Stimulated activated naive B cell treated with anti-CD40 and anti-IgM and Interleukin-4, amounts not matched to agents 10 μg/mL and 1 μg/mL and 100 μg/mL, for 72 hours (primary cell): ENCODE data around the gene BCL11A.

Experiments
- ATAC-seq, 2 donors: fragments of 150-1000 bp; cut with Tn5 transposase; replicated peaks; 2 replicates each; pipeline ENCODE4 v1.10.0; 2021; ENCODE audit warnings: moderate library complexity in 1 of 2
- DNase-seq: peaks from one replicate; pipeline ENCODE4 v3.0.0; 2021
- H3K27ac Mint-ChIP-seq: one replicate; pipeline ENCODE4 v1.8.0; 2022; ENCODE audit warnings: mild to moderate bottlenecking, mixed read lengths
- H3K27me3 Mint-ChIP-seq, 2 donors: one replicate each; pipeline ENCODE4 v1.8.0; 2022; ENCODE audit warnings: mixed read lengths in 2 of 2
- H3K36me3 Mint-ChIP-seq, 2 donors: one replicate each; pipeline ENCODE4 v1.8.0; 2022; ENCODE audit warnings: mixed read lengths in 2 of 2, mild to moderate bottlenecking in 1 of 2
- H3K4me1 Mint-ChIP-seq, 2 donors: one replicate each; pipeline ENCODE4 v1.8.0; 2022; ENCODE audit warnings: mixed read lengths in 2 of 2, mild to moderate bottlenecking in 1 of 2
- H3K4me3 Mint-ChIP-seq, 2 donors: one replicate each; pipeline ENCODE4 v1.8.0; 2022; ENCODE audit warnings: mild to moderate bottlenecking in 2 of 2, mixed read lengths in 2 of 2, moderate library complexity in 1 of 2
- H3K9me3 Mint-ChIP-seq, 2 donors: one replicate each; pipeline ENCODE4 v1.8.0; 2022; ENCODE audit warnings: mixed read lengths in 2 of 2, mild to moderate bottlenecking in 1 of 2

The BCL11A gene

DNA sequence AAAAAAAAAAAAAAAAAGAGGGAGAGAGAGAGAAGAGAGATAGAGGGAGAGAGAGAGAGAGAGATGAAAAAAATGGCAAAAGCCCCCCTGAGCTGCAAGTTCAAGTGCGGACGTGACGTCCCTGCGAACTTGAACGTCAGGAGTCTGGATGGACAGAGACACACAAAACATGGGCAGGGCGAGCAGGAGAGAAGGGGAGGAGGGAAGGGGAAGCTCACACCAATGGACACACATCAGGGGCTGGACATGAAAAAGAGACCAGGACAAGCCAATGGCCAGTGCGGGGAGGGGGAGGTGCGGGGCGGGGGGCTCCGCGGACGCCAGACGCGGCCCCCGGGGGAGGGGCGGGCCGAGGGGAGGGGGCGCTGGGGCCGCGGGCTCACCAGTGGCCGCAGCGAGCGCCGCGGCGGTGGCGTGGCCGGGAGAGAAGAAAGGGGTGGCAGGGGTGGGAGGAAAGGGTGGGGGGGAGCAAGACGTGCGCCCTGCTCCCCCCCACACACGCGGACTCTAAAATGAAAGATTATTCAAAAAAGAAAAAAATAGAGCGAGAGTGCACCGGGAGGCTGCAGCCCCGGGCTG lies at the start of gene BCL11A:
Gene BCL11A, minus strand, starts transcription at position 160 of the 579 bp plus-strand sequence. CDS start 384 bp downstream, outside the sequence.
- ATAC-seq (peak; percentile 19 to 22), DNase-seq (peak; percentile 67)
- H3K27ac Mint-ChIP-seq = peak within 1 kb of the TSS; percentile 97
- peaks cover 21 to 30% of the 10 kb centered on the region in 2 donors for H3K36me3 Mint-ChIP-seq
- H3K4me3 Mint-ChIP-seq = peak within 1 kb of the TSS; percentile 90 to 94
- peaks cover 9 to 19% of the 10 kb centered on the region in 2 donors for H3K4me1 Mint-ChIP-seq
- H3K27me3 Mint-ChIP-seq = no peaks in the 10 kb centered on the region
- no peaks in the 10 kb centered on the region for H3K9me3 Mint-ChIP-seq

DNA sequence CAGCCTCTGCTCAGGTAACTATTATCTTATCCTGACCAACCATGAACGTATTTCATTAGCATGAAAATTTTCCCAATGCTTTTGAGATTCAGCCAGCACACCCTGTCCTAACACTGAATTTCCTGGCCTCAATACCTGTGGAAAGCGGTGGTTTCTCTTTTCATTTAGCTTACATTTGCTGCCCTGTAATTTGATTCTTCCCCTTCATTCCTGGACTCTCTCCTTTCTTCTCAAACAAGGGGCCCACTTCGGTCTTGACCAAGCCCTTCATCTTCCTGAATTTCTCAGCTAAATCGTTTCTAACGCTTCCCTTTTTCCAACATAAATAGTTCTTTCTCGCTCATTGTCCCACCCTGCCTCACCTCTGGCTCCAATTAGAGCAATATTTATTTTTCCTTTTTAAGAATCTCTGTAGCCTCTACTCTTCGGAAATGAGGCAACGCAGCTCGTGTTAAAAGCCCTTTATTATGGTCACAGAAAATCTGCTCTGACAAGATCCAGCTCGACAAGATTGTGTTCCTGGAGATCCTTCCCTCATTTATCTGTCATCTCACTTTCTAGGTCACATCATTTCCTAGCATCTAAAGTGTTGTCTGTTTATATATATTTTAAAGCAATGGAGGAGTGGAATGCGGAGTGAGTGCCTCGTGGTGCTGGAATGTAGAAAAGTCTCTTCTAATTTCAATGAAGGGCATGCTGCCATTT lies 49.5 kb upstream of the BCL11A start:
- Mint-ChIP-seq H3K27me3 (no peaks in the 10 kb centered on the region), H3K36me3 (no peaks in the 10 kb centered on the region), H3K4me1 (no peaks in the 10 kb centered on the region), H3K27ac (no peak overlapping the region), H3K4me3 (no peak overlapping the region), H3K9me3 (peaks cover 5% of the 10 kb centered on the region in 2 donors)
- DNase-seq = no peak
- no peak for ATAC-seq

DNA sequence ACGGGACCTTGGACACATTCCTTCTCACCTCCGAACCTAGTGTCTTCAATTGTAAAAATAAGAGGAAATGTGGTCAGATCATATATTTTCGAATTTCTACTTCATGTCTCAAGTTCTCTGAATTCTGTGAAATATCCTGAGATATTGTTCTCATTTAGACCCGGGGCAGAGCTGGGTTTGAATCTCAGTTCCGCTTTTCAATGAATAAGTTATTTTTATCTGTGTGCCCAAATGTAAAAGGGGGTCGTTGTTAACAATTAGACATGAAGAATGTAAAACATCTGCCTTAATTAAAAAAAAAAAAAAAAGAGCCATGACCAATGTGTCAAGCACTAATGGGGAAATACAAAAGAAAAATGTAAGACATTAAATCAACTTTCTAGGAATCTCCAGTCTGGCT lies 48.9 kb upstream of the BCL11A start:
- no peaks in the 10 kb centered on the region for H3K27me3 Mint-ChIP-seq
- peaks cover 5% of the 10 kb centered on the region in 2 donors for H3K9me3 Mint-ChIP-seq
- no peaks in the 10 kb centered on the region for H3K36me3 Mint-ChIP-seq
- DNase-seq = no peak
- no peak for ATAC-seq
- no peaks in the 10 kb centered on the region for H3K4me1 Mint-ChIP-seq
- H3K27ac Mint-ChIP-seq = no peak overlapping the region
- H3K4me3 Mint-ChIP-seq = no peak overlapping the region

DNA sequence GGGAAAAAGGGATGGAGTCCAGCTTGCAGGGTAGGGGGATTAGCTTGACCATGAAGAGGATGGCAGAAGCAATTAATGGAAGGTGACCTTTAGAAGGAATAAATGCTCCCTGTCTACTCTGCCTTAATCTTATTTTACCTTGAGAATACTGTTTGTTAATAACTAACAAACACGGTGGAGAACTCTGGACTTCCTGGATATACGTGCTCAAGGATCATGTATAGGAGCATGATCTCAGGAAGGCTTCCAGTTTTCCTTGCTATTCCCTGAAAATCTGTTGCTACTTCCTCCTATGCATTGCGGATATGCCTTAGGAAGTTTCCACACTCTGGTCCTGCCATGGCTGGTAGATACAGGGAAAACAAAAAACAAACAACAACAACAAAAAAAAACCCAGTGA lies 44.8 kb upstream of the BCL11A start:
- Mint-ChIP-seq H3K27me3 (no peaks in the 10 kb centered on the region), H3K9me3 (peaks cover 4 to 5% of the 10 kb centered on the region in 2 donors), H3K4me1 (no peaks in the 10 kb centered on the region), H3K4me3 (no peak overlapping the region), H3K36me3 (no peaks in the 10 kb centered on the region), H3K27ac (no peak overlapping the region)
- no peak for DNase-seq
- ATAC-seq = no peak

DNA sequence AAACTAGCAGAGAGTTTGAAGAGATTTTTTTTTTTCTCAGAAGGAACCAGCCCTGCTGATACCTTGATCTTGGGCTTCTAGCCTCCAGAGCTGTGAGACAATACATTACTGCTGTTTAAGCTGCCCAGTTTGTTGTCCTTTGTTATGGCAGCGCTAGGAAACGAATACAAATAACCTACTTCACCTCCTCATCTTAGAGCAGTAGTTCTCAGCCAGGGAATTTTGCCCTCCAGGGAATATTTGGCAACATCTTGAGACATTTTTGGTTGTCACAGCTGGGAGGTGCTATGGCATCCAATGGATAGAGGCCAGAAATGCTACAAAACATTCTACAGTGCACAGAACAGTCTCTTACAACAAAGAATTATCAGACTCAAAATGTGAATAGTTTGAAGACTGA lies 43.9 kb upstream of the BCL11A start:
- H3K36me3 Mint-ChIP-seq = no peaks in the 10 kb centered on the region
- no peak for ATAC-seq

DNA sequence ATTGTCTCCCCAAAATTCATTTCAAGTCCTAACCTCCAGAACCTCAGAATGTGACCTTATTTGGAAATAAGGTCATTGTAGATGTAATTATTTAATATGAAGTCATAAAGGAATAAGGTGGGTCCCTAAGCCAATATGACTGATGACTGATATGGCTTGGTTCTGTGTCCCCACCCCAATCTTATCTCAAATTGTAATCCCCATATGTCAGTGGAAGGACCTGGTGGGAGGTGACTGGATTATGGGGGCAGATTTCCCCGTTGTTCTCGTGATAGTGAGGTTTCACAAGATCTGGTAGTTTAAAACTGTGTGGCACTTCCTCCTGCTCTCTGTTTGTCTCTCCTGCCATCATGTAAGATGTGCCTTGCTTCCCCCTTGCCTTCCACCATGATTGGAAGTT lies 43.0 kb upstream of the BCL11A start:
- Mint-ChIP-seq H3K27ac (no peak overlapping the region), H3K4me3 (no peak overlapping the region), H3K27me3 (no peaks in the 10 kb centered on the region), H3K9me3 (peaks cover 10 to 16% of the 10 kb centered on the region in 2 donors), H3K36me3 (peaks cover 0 to 2% of the 10 kb centered on the region in 2 donors), H3K4me1 (no peaks in the 10 kb centered on the region)
- ATAC-seq (no peak), DNase-seq (no peak)

More for the DNA sequence above, 43.9 kb upstream of the BCL11A start:
- no peaks in the 10 kb centered on the region for H3K4me1 Mint-ChIP-seq
- H3K9me3 Mint-ChIP-seq = peaks cover 10 to 11% of the 10 kb centered on the region in 2 donors
- H3K27ac Mint-ChIP-seq = no peak overlapping the region
- H3K4me3 Mint-ChIP-seq = no peak overlapping the region
- no peak for DNase-seq
- H3K27me3 Mint-ChIP-seq = no peaks in the 10 kb centered on the region

DNA sequence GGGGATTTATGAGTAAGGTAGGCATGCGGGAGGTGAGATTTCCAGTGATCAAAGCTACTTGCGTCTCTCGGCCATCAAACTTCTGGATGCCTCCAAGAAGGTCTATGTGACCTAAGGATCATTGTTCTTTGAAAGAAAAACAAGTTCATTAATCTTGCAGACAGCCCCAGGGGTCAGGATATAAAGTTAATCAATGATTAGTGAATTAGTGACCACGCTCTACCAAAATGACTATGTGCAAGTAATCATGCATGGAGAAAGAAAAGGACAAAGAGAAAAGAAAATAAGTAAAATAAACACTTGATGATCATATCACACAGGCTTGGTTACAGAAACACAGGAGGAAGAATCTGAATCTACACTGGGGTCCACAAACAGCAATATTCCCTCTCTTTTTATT lies 42.5 kb upstream of the BCL11A start:
- peaks cover 0 to 2% of the 10 kb centered on the region in 2 donors for H3K36me3 Mint-ChIP-seq
- ATAC-seq (no peak), DNase-seq (no peak)
- no peaks in the 10 kb centered on the region for H3K27me3 Mint-ChIP-seq
- no peak overlapping the region for H3K4me3 Mint-ChIP-seq
- no peak overlapping the region for H3K27ac Mint-ChIP-seq
- peaks cover 10 to 16% of the 10 kb centered on the region in 2 donors for H3K9me3 Mint-ChIP-seq
- H3K4me1 Mint-ChIP-seq = no peaks in the 10 kb centered on the region

DNA sequence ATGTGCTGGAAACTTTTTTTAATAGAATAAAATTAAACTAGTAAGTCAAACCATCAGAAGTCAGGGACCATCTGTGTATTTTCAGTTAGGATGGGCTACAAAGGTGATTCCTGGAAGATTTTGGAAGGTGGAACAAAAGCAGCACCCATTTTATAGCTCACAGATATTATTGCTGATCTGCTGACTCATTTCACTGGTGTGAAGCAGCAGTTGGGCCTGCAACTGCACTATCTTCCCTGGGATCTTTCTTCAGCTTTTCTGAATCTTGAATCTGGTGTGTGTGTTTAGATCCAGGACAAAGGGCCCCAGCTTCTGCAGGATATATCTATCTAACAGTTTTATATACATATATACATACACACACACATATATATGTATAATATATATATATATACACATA lies 35.6 kb upstream of the BCL11A start:
- ATAC-seq (no peak), DNase-seq (no peak)
- Mint-ChIP-seq H3K27me3 (peaks cover 0 to 5% of the 10 kb centered on the region in 2 donors), H3K9me3 (peaks cover 6 to 11% of the 10 kb centered on the region in 2 donors), H3K36me3 (peaks cover 0 to 2% of the 10 kb centered on the region in 2 donors), H3K4me1 (no peaks in the 10 kb centered on the region), H3K4me3 (no peak overlapping the region), H3K27ac (no peak overlapping the region)

DNA sequence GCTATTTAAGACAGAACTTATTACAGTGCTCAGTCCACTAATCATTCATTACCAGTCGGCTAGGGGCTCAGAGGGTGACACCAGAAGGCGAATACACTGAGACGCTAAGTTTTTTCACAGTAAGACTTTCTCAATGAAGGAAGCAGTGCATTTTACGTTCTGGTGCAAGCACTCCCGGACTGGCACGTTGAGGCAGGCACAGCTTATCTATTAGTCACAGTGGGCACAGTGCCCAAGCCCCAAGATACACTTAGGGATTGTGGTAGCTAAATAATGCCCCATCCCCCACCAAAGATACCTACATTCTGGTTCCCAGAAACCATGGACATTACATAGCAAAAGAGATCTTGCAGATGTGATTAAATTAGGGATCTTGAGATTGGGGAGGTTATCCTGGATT lies 32.6 kb upstream of the BCL11A start:
- Mint-ChIP-seq H3K27me3 (peaks cover 6 to 15% of the 10 kb centered on the region in 2 donors), H3K27ac (no peak overlapping the region), H3K9me3 (no peaks in the 10 kb centered on the region), H3K36me3 (no peaks in the 10 kb centered on the region), H3K4me1 (peaks cover 0 to 5% of the 10 kb centered on the region in 2 donors), H3K4me3 (no peak overlapping the region)
- ATAC-seq (no peak), DNase-seq (no peak)

DNA sequence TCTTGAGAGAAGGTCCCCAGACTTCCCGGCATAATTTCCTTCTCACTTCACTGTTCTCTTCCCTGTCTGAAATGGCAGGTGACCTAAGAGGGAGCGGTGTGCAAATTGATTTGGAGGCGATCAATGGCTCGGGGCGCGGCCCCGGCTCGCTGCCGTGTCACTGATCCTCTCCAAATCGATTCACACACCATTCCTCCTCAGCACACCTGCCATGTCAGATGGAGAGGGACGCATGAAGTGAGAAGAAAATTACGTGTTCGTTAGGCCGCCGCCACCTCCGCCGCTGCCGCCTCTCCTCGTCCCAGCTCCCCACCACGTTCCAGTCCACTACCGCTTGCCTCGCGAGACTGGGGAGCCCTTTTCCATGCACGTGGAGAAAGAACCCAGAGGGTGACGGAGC lies 31.8 kb upstream of the BCL11A start:
- peaks cover 0 to 5% of the 10 kb centered on the region in 2 donors for H3K4me1 Mint-ChIP-seq
- DNase-seq (no peak), ATAC-seq (no peak)
- peaks cover 9 to 23% of the 10 kb centered on the region in 2 donors for H3K27me3 Mint-ChIP-seq
- H3K9me3 Mint-ChIP-seq = no peaks in the 10 kb centered on the region
- no peak overlapping the region for H3K4me3 Mint-ChIP-seq
- H3K27ac Mint-ChIP-seq = no peak overlapping the region
- no peaks in the 10 kb centered on the region for H3K36me3 Mint-ChIP-seq

DNA sequence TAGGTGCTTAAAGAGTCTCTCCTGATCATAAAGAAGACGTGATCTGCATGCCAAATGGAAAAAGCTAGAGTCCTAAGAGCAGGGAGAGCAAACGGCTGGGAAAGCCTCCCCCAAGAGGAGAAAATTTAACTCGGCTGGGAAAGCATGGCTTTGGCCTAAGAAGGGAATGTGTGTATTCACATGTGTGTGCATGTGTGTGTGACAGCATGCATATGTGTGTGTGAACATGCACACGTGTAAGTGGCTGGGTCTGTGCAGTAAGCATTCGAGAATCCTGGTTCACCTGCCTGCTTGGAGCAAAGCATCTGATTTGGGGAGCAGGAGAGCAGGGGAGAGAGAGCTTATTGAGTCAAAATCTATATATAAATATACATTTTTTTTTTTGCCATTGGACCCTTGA lies 30.1 kb upstream of the BCL11A start:
- H3K27ac Mint-ChIP-seq = no peak overlapping the region
- no peaks in the 10 kb centered on the region for H3K36me3 Mint-ChIP-seq
- H3K9me3 Mint-ChIP-seq = no peaks in the 10 kb centered on the region
- no peak for DNase-seq
- H3K27me3 Mint-ChIP-seq = peaks cover 17 to 23% of the 10 kb centered on the region in 2 donors
- H3K4me1 Mint-ChIP-seq = peaks cover 0 to 5% of the 10 kb centered on the region in 2 donors
- H3K4me3 Mint-ChIP-seq = no peak overlapping the region
- ATAC-seq = no peak

DNA sequence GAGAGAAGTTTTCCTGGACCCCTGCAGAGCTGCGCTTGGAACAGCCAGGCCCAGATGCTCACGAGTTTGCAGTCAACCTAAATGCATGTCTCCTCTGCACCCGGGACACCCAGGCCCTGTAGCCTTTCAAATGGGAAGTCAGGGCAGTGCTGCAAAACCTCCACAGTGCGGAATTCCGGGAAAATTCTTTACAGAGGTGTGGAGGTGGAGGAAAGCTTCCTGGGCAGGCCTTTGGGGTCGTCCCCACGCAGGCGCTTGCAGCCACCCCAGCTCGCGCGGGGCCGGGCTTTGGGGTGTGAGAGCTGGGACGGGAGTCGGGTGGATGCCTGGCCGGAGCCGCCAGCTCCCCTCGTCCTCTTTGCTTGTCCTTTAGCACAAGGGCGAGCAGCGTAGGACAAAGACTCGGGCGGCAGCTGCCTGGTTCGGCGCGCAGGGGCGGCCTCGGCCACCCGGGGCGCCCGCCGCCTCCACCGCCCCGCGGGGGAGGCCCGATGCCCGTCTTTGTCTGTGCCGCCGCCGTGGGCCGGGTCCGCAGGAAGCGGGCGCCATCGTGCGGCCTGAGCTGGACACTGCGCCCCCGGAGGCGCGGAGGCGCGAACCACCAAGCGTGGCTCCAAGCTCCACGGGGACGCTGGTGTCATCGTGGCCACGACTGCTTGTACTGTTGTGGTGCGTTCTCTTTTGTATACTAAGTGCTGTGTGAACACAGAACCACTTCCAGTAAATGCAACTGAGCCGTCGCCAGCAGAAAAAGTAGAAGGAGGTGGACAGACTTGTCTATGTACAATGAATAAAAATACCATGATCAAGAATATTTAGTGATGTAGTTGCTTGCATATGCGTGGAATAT lies 28.2 kb upstream of the BCL11A start:
- Mint-ChIP-seq H3K27ac (no peak overlapping the region), H3K4me3 (peak overlapping the region; percentile 77 to 81)

DNA sequence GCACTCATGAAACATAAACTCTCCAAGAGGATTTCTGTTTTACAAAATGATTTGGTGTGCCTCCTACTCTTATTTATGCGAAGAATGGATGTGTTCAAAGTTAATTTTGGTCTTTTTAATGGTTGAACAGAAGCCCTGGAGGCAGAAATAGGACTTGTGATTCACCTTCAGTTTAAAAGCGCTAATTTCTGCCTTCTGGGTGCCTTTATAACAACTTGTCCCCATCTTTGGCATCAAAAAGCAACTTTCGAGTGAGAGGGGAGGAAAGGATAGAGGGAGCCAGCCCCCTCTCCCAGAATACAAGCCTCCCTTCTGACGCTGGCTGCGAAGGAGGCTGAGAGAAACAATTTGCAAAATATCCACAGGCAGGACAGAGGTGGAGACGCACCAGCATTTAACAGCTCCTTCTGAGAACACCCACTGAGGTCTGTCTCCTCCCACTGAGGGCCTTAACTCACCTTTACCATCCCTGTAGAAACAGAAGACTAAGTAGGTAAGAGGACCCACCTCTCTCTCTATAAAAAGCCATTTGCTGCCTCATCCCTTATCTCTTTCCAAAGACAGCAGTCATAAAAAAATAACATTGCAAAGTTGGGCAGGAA lies 24.3 kb upstream of the BCL11A start:
- no peak overlapping the region for H3K27ac Mint-ChIP-seq
- H3K27me3 Mint-ChIP-seq = peaks cover 12 to 13% of the 10 kb centered on the region in 2 donors
- no peaks in the 10 kb centered on the region for H3K36me3 Mint-ChIP-seq
- H3K9me3 Mint-ChIP-seq = no peaks in the 10 kb centered on the region
- DNase-seq = no peak
- H3K4me3 Mint-ChIP-seq = no peak overlapping the region
- no peak for ATAC-seq
- H3K4me1 Mint-ChIP-seq = peaks cover 0 to 7% of the 10 kb centered on the region in 2 donors

More for the DNA sequence above, 28.2 kb upstream of the BCL11A start:
- Mint-ChIP-seq H3K4me1 (peaks cover 0 to 5% of the 10 kb centered on the region in 2 donors), H3K9me3 (no peaks in the 10 kb centered on the region), H3K36me3 (no peaks in the 10 kb centered on the region), H3K27me3 (peaks cover 17 to 18% of the 10 kb centered on the region in 2 donors)
- ATAC-seq = peak; percentile 96 to 98
- DNase-seq = peak; percentile 83

DNA sequence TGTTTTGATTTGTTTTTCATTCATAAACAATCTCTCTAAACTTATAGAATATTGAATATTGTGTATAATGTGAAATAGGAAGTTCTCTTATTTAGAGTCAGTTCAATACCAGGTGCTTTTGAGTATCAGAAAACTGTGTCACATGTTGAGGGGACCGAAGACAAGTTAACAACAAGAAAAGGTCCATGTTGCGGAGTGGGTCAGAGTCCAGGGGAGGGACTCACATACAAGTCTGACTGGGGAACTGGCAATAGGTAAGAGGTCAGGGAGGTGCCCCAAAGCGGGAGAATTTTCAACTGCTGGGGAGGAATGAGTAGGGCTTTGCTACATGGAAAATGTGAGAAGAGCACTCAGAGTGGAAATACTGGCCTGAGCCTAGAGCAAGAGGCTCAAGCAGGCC lies 19.8 kb upstream of the BCL11A start:
- Mint-ChIP-seq H3K9me3 (no peaks in the 10 kb centered on the region), H3K4me3 (no peak overlapping the region), H3K4me1 (peaks cover 0 to 5% of the 10 kb centered on the region in 2 donors), H3K27ac (no peak overlapping the region), H3K36me3 (no peaks in the 10 kb centered on the region), H3K27me3 (peaks cover 6 to 14% of the 10 kb centered on the region in 2 donors)
- ATAC-seq = no peak
- DNase-seq = no peak
